ENCODE results near the gene ASPM.
"Not testable (repeated sequence)": the region's sequence is repeated elsewhere in the genome, so short reads cannot be mapped to it uniquely, and the experiment has no call there.

Gene ASPM

DNA sequence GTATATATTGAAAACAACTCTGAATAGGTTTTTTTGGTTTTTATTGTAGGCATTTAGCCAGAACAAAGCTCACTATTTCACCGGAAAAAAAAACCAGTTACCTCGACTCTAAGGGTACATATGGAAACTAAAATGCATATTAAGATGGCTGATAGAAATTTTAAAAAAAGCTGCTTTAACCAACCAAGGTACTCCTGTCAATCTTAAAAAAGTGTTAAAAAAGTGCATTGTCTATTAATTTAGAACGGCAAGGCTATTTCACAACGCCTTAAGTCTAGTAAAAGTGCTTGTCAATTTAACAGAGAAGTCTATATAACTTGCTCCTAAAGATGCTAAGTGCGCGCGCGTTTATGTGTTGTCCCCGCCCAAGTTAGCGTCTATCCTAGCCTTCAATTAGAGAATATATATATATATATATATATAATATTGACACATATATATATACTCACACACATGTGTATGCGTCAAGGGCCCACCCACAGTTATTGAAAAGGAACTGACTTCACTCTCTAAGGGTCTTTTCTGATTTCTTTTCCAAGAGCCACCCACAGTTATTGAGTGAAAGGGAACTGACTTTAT, 934 bp downstream of the ASPM start:
- DNase-seq (ENCODE audit: low read depth) = no peak

DNA sequence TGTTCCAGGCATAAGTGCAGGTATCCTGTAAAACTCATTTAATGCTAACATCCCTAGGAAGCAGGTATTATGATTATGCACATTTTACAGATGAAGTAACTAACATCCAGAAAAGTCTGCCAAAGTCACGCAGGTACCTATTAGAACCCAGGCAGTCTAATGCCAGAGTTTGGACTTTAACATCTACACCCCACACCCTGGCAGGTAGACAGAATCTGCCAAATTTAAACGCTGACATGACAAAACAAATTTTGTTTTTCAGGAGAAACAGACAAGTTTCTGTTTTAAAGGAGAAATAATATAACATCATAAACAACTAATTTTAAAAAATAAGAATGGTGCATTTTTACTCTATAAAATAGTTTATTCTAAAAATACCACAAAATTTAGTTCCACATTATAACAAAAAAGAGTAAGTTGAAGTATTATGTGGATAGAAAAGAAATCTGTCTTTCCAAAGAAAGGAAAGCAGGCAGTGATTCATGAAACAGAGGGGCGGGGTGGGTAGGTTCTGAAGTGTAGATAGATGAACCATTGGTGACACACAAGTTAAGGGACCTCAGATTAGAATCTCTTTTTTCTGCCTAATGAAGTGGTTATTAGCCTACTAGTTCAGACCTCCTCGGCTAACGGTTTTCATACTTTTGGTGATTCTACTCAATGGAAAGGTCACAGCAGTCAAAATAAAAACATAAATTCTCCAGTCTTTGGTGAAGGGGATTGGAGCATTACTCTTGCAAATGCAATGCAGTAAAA, 1.7 kb downstream of the ASPM start:
- DNase-seq (ENCODE audit: low read depth) = no peak

DNA sequence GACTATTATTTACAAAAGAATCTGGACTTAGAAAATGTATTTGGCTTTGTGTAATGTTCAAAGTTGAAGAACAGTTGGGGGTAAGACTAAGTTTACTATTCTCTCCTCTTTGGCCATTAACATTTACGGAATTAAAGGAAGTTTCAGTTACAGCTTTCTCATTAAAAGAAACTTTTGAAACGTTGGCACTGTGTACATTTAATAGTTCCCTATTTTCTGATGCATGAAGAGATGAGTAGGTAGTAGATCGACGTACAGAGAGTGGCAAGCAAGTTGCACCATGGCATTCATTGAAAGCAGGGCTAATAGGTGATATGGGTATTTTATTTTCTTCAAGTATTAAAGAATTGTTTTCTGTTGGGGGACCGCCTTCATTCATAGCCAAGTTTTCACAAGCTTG, 3.2 kb downstream of the ASPM start:
- no peak for DNase-seq (ENCODE audit: low read depth)

DNA sequence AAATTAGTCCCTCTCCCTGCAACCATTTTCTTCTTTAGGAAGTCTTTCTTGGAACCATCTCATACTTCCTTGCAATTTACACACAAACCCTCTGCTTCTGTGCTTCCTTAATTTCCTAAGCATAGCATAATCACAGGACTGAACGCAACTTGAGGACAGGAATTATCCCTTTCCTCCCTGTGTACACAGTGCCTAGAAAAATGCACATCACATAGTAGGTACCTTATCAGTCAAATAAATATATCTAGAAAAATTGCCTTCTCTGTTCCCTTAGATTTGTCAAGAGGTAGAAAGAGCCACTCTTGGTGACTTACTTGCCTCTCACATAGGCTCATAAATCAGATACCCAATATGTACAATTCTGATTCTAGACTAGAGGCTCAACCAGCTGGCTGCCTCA, 4.9 kb downstream of the ASPM start:
- no peak for DNase-seq (ENCODE audit: low read depth)

DNA sequence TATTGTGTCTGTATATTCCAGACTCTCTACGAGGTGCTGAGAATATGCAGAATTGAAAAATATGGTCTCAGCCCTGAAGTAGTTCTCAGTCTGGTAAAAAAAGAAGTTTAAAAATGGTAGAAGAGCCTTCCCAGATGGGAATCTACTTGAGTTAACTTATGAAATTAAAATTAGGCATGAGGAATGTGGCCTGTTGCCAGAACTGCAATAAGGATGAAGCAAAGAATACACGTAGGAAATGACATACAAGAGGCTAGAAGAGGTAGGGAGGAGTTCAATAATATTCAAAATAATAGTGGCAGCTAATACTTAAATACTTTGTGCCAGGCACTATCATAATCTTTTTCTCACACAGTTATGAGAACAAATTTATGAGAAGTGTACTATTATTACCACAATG, 6.3 kb downstream of the ASPM start:
- DNase-seq (ENCODE audit: low read depth) = no peak

DNA sequence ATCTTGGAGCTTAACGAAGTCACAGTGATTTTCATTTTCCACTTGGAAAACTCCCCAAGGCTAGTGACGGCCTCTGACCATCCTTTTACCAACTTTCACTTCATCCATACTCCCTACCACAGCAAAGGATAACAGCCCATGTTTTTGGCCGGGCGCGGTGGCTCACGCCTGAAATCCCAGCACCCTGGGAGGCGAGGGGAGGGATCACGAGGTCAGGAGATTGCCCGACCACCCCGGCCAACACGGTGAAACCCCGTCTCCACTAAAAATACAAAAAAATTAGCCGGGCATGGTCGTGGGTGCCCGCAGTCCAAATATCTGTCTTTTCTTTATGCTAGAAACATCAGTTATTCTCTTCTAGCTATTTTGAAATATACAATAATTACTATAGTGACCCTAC, 7.3 kb downstream of the ASPM start:
- no peak for DNase-seq (ENCODE audit: low read depth)

DNA sequence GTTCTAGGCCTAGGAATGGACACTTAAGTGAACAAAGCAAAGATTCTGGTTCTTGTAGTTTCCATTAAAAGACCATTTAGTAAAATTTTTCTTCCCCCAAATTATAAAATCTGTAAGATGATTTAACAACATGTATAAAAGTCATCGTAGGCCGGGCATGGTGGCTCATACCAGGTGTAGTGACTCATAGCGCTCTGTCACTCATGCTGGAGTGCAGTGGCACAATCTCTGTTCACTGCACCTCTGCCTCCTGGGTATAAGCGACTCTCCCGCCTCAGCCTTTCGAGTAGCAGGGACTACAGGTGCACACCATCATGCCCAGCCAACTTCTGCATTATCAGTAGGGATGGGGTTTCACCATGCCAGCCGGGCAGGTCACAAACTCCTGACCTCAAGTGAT, 9.1 kb downstream of the ASPM start:
- DNase-seq (ENCODE audit: low read depth) = no peak

DNA sequence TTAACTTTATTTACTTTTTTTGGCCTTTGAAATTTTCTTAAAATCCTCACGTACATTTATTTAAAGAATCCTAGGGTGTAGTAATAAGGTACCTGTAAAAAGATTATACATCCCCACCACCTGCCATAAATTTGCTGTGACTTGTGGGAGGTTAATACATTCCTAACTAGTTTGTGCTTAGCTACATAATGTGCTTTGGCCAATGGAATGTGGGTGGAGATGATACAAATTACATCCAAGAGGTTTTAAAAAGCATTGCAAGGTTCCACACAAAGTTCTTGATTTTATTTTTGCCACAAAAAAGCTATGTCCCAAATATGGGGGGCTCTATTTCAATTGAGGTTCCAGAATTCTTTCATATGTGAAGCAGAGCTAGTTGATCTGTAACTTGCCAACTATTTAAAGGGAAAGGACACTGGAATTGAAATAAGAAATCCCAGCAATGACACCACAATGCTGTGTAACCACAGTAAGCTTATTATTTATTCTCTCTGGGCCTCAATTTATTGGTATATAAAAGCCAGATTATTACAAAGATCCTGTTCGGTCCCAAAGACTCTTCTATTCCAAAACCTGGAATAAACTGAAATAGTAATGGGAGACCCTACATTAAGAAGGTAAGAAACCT, 15.7 kb downstream of the ASPM start:
- no peak for DNase-seq (ENCODE audit: low read depth)

DNA sequence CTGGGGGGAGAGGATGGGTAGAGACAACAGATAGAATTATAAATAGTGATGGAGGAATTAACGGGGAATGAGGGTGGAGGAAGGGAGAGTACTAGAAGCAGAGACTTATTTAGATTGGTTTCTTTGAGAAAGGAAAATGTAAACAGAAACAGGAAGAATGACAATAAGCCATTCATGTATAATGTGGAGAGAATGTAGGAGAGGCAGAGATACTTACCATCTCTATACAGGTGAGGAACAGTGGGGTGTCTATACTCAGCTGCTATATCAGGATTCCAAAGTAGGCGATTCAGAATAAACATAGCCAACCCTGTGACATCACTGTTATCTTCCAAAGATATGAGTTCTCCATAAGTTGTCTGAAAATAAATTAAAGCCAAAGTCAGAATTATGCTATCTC, 16.8 kb downstream of the ASPM start:
- no peak for DNase-seq (ENCODE audit: low read depth)

DNA sequence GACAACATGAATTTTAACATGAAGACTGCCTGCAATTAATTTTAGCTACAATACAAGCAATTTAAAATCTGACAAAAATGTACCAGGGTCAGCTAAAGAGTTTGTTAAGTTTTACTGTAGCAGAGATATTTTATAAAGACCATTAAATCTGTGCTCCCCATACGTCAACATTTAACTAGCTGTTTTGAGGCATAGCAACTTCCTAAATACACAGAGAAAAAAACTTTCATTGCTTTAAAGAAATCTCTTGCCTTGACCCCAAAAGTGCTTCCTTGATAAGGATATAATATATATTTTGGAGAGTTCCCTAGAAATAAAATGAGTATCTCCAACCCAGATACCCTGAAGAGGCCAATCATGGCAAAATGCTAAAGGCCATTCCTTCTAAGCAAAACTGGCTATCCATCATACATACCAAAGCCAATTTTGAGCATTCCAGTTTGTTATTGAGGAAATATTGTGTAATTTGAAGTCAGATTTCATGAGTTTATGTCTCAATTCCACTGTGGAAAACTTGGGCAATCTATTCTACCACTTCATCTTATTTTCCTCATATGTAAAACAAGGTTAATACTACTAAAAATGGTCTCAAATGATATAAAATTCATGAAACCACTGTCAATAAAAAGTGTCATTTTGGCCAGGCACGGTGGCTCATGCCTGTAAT, 19.1 kb downstream of the ASPM start:
- no peak for DNase-seq (ENCODE audit: low read depth)

DNA sequence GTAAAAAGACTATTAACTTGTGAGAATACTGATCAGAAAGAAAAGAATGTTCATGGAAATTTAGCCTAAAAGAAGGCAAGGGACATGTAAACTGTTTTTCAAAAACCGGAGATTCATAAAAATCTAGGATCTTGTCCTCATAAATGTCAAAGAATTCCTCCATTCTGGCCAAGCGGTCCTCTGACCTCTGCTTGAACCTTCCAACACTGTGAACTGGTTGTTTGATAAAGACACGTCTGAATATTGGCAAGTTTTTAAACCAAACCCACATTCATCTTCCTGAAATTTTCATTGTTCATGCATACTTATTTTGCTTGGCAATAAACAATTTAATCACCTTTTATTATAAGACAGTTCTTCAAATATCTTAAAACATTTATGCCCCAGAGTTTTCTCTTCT, 19.8 kb downstream of the ASPM start:
- no peak for DNase-seq (ENCODE audit: low read depth)

DNA sequence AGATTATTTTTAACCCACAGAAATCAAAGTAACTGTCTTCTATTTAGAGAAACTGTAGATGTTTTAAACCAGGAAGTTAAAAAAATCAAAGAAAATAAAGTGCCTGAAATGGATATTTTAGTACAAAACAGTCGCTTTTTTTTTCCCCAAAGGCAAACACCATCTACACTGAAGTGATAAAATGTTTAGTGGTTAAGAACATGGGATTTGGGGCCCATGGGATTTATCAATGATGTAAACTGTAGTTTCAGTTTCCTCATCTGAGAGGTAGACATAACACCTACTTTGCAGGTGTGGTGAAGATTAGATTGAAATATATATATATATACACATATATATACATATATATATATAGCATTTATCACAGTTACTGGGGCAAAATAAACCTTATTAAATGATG, 22.1 kb downstream of the ASPM start:
- DNase-seq (ENCODE audit: low read depth) = no peak

DNA sequence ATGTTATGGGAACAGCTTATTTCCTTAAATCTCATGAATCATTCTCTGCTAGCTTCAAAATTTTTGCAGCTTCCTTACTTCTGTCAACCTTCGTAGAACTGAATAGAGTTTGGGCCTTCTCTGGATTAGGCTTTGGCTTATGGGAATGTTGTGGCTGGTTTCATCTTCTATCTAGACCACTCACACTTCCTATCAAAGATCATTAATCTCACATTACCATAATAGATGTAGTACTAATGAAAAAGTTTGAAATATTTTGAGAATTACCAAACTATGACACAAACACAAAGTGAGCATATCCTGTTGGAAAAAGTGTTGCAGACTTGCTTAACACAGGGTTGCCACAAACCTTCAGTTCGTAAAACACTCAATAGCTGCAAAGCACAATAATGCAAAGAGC, 30.3 kb downstream of the ASPM start:
- no peak for DNase-seq (ENCODE audit: low read depth)

DNA sequence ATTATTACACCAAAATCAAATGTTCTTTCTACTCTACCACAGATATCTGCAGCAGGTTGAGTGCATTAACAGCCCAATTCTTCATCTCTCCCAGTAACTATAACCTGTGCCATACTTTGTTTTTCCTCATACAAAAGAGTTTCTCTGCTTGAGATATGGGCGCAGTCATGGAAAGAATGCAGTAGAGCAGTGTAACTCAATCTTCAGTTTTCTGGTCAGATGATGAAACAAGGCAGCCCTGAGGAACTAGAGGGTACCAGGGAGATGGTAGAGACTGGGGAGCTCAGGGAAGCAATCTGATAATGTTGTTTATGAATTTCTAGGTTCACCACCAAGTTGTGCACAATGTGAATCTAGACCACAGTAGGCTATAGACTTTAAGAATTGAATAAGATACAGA, 39.6 kb downstream of the ASPM start:
- no peak for DNase-seq (ENCODE audit: low read depth)

DNA sequence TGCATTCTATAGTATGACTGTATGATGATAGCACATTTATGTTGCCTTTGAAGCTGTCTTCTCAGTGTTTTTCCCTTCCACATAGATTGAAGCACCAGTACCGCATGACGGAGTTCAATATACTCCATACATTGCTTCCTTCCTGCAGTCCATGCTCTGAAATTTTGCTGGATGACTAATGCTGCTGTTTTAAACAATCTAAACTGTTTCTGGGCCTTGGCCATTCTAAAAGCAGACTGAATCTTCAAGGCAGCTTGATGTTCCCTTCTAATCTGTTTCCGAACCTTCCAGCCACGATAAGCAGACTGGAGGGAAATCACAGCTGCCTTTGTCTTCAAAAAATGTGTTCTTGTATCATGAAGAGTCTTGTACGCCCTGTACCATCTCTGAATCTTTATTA, 43.2 kb downstream of the ASPM start:
- DNase-seq (ENCODE audit: low read depth) = no peak

DNA sequence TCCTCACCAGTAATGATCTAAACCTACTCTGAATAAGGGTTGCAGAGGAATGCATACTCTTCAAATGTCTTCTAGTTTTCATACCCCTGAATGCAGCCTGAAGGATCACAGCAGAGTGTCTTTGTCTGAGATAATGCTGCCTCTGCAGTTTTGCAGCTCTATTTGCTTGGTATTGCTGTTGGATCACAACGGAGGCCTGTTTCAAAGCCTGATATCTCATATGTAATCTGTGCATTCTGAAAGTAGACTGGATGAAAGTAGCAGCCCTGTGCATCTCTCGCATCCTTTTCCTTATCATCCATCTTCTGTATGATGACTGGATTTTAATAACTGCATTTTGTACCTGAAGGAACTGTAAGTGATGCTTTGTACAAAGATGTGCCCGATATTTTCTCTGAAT, 44.5 kb downstream of the ASPM start:
- no peak for DNase-seq (ENCODE audit: low read depth)

DNA sequence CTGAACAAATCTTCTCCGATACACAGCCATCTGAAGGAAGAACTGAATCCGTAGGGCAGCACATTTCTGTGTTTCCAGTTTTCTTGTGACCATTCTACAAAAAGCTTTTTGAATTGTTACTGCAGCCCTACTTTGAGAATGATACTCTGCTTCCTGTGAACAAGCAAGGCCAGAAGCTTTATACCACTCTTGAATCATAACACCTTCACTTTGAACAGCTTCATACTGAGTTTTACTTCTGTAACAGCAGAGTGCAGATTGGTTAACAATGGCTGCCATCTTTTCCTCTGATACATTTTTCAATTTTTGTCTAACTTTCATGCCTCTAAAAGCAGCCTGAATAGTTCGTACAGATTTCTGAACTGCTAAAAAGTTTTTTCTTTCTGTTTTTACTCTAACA, 45.8 kb downstream of the ASPM start:
- DNase-seq (ENCODE audit: low read depth) = no peak

DNA sequence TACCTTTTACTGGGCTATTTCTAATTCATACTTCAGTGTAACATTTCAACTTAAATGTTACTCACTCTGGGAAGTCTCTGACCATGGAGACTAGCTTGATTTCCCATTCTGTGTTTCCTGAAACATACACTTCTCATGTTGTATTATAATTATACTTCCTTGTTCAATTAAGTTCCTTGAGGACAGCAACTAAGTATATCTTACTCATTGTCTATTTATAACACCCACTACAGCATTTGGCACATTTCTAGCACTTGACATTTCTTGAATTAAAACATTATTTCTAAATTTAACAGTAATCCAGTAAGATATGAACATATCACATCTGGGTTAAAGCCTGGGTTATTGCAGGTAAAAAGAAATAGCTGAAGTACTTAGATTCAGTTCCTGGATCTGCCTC, 47.0 kb downstream of the ASPM start:
- DNase-seq (ENCODE audit: low read depth) = no peak

DNA sequence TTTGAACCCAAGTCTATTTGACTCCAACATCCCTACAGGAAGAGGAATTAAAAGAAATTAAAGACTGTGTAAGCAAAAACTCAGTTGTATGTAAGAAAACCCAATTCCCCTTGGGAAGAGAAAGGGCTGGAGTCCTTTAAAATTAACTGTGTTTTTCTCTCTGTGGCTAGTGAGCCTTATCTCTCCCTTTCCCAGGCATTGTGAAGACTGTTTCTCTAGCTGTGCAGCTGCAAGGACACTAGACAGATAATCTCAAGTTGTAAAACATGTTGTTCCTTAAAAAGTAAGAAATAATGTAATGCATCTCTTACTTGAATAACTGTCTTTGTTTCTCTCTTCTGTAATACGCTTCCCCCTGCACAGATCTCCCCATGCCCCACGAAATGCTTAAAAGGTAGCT, 49.5 kb downstream of the ASPM start:
- DNase-seq (ENCODE audit: low read depth) = not testable (repeated sequence)

DNA sequence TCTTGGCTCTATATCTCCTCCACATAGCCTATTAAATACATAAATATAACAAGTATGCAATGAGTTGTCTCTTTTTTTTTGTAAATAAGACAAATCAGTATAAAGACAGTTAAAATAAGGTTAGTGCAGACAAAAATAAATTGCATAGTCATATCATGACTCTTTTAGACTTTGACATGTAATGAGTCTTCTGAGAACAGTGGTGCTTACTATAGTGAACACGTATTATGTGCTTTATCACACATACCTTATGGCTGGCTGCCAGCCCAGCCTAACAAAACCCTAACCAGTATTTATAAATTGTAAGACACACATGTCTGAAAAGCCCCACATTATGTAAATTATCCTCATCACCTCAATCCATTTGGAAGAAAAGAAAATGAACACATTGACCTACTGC, 50.3 kb downstream of the ASPM start:
- no peak for DNase-seq (ENCODE audit: low read depth)

DNA sequence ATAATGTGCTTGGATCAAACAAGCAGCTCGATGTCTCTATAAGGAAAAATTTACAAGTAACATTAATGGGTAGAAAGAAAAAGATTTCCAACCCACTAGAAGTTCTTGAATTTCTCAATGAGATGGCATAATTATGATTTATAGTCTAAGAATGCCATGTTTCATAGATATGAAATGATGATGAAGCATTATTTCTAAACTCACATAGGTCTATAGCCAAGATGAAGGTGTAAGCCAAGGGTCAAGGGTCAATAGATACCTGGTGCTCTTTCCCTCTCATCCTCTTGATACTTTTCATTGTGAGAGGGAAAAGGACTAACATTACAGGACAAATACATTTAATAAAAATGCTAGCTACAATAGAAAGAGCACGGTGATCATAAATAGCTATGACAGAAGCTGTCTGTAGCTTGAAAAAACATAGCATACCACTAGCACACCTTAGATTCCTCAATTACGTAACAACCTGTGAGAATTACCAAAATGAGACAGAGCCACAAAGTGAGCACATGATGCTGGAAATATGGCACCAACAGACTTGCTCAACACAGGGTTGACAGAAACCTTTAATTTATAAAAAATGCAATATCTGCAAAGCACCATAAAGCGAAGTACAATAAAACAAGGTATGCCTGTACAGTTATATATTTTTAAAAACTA, 53.1 kb downstream of the ASPM start:
- no peak for DNase-seq (ENCODE audit: low read depth)

DNA sequence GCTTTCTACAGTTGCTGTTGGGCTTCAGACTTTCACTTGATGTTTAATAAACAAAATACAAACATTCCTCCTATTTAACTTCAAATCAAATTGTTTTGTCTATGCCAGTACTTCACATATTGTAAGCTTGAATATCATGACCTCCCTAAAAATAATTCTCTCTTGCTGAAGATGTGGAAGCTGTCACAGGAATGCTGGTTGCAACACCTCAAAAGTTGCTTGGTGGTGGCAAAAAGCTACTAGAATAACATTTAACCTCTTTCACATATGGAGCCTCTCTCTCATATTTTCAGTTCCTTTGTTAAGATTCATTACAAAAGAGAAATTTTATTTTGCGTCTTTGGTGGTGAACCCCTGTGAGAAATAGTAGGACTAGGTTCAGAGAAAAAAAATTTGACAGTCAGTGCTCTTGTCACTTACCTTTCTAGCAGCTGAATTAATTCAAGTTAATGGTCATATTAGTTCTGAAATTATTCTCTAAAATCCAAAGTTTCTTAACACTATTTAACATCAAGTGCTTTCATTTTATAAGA, 53.9 kb downstream of the ASPM start:
- no peak for DNase-seq (ENCODE audit: low read depth)

Data from CMK (cell line).